OCI-LY1 (cell line): Measurements from ENCODE around the gene AKAP8.

Experiments
- EZH2 ChIP-seq: fragments of 200-600 bp; sonication (generic), shearing (Covaris generic); IDR thresholded peaks from 2 replicates; pipeline ENCODE4 v1.8.0; 2017; ENCODE audit warnings: borderline replicate concordance, mixed run types, mild to moderate bottlenecking, antibody characterized with exemption, low read length, moderate library complexity, mixed read lengths
- TF ChIP-seq, protein P1 (sequence below): fragments of 200-600 bp; sonication (generic), shearing (Covaris generic); IDR thresholded peaks from 2 replicates; pipeline ENCODE4 v1.5.1; 2017; ENCODE audit warnings: mild to moderate bottlenecking, antibody characterized with exemption, low read length, moderate library complexity, mixed read lengths

DNA sequence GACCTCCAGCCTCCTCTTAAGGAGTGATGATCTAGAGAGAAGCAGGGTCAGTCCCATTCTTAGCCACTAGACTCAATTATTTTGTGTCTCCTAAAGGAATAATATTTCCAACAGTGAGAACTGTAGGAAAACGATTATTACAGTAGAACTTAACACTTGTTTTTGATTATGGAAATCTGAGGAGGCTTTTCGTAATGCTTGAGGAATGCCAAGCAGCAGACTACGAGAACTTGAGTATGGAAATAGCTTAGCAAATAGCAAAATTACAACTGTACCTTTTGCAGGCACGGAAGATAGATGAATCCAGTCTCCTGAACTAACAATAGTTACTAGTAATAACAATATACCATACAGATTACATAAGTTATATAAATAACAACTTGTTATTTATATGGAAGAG, 59.5 kb downstream of the AKAP8 start:
- TF ChIP-seq, protein P1, sequence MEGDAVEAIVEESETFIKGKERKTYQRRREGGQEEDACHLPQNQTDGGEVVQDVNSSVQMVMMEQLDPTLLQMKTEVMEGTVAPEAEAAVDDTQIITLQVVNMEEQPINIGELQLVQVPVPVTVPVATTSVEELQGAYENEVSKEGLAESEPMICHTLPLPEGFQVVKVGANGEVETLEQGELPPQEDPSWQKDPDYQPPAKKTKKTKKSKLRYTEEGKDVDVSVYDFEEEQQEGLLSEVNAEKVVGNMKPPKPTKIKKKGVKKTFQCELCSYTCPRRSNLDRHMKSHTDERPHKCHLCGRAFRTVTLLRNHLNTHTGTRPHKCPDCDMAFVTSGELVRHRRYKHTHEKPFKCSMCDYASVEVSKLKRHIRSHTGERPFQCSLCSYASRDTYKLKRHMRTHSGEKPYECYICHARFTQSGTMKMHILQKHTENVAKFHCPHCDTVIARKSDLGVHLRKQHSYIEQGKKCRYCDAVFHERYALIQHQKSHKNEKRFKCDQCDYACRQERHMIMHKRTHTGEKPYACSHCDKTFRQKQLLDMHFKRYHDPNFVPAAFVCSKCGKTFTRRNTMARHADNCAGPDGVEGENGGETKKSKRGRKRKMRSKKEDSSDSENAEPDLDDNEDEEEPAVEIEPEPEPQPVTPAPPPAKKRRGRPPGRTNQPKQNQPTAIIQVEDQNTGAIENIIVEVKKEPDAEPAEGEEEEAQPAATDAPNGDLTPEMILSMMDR, result no peak
- TF ChIP-seq EZH2, result no peak
